Measurements from ENCODE around the gene DENND1A.
"Not testable (repeated sequence)": the region's sequence is repeated elsewhere in the genome, so short reads cannot be mapped to it uniquely, and the experiment has no call there.

DENND1A gene

DNA sequence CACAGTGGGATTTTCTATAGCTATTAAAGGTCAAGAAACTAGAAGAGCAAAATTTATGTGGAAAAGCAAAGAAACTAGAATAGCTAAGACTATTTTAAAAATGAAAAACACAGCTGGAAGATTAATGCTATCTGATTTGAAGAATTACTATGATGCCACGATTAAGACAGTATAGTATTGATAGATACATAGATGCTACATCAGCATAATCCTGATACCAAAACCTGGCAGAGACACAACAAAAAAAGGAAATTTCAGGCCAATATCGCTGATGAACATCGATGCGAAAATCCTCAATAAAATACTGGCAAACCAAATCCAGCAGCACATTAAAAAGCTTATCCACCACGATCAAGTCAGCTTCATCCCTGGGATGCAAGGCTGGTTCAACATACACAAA lies 201.4 kb downstream of the DENND1A start:
- not testable (repeated sequence) for DNase-seq (ENCODE audit: low read depth in 2 of 2)

GRCh38 chr9:123727332-123727731 lies 202.6 kb downstream of the DENND1A start:
- DNase-seq (ENCODE audit: low read depth in 2 of 2) = no peak

DNA sequence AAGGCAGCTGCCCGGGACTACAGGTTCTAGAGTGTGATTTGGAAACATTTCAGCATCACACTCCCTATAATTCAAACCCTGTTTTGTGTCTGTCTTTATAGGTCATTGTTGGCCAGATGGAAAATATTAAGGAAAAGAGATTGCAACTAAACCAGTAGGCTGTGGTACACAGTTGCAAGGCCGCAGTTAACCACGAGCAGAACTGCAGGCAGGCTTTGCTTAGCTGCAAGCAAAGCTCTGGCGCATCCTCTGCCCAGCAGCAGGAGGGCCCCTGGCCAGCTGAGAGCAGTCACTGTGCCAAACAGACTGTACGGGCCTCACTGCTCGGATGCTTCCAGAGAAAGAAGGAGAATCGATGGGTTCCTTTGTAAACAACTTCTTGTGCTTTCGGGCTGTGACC lies 204.5 kb downstream of the DENND1A start:
- no peak for DNase-seq (ENCODE audit: low read depth in 2 of 2)

DNA sequence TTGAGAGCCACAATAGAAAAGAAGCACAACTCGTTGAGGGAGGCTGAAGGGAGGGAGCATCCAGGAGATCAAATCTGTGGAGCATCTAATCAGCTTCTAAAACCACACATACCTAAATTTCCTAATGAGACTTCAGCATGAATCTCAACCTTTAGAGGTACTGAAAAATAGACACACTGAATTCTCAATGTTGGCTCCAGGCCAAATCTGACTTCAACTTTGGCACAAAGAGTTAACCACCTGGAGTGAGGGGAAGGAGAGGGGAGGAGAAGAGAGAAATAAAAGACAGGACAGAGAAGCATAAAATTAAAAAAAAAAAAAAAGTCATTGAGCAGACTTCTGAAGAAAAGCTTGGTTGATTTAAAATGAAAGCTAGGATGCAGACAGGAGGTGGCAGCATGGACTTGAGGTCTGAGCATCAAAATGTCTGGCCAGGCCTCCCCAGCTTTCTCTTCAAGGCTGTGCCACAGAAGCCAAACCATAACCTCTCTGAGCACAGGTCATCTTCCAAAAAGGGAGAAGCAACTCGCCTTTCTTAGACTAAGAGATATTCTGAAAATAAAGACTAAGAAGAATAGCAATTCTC lies 205.6 kb downstream of the DENND1A start:
- no peak for DNase-seq (ENCODE audit: low read depth in 2 of 2)

DNA sequence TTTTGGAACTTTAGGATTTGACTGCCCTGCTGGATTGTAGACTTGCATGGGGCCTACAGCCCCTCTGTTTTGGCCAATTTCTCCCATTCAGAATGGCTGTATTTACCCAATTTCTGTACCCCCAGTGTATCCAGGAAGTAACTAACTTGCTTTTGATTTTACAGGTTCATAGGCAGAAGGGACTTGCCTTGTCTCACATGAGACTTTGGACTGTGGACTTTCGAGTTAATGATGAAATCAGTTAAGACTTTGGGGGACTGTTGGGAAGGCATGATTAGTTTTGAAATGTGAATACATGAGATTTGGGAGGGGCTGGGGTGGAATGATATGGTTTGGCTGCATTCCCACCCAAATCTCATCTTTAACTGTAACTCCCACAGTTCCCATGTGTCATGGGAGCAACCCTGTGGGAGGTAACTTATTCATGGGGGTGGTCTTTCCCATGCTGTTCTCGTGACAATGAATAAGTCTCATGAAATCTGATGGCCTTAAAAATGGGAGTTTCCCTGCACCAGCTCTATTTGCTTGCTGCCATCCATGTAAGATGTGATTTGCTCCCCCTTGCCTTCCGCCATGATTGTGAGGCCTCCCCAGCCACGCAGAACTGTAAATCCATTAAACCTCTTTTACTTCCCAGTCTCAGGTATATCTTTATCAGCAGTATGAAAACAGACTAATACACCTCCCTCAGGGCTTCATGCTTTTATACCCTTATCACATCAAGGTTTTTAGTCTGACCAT lies 206.6 kb downstream of the DENND1A start:
- DNase-seq (ENCODE audit: low read depth in 2 of 2) = no peak

GRCh38 chr9:123722378-123722777 lies 207.5 kb downstream of the DENND1A start:
- DNase-seq (ENCODE audit: low read depth in 2 of 2) = no peak

- DNase-seq (ENCODE audit: low read depth in 2 of 2) = no peak
Measured at GRCh38 chr9:123718188-123718587, 211.7 kb downstream of the DENND1A start.

DNA sequence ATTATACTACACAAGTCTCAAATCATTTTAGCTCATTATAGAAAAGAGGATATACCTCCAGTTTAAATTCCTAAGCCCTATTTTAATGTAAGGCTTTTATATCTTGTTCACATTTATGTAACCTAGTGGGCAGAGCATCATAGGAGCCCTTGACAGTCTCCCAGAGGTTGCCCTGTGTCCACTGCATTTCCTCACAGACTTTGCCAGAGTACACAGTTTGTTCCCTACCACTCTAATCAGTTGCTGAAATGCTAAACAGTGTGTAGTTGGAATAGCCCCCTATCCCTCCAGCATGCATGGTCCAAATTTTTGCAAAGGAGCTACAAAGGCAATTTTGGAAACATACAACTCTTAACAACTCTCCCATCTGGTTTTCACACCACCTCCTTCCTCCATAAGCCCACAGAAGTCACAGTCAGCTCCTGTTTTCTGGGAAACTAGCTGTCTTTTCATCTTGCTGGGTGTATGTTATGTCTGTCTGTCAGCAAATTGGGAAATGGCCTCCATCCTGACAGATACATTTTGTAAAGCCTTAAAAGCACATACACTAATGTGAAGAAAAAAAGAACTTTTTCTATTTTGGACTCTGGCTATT lies 212.2 kb downstream of the DENND1A start:
- DNase-seq (ENCODE audit: low read depth in 2 of 2) = no peak

DNA sequence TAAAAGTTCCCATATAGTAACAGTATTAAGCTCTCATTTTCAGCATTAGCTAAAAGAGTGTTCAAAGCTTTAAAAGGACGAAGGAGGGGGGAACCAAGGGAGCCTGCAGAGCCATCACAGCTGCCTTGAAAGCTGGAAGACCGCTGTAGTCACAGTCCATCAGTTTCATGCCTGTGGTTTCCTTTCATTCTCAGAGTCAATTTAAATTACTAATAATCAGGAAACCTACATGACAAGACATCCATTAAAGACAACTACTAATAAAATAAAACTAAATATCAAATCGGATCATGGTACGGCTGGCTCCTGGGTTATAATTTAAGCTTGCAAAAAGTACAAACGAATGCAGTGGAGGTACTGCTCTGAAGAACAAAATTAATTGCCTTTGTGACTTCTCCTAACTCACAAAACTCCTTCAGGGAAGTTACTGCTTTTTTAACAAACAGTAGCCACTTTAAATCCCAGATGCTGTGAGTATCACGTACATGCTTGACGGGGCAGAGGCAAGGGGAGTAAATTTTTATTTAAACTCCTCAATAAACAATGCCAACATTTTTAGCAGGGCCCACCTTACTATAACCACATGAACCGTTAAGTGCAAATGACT lies 213.5 kb downstream of the DENND1A start:
- no peak for DNase-seq (ENCODE audit: low read depth in 2 of 2)

GRCh38 chr9:123715258-123715657 lies 214.7 kb downstream of the DENND1A start:
- DNase-seq (ENCODE audit: low read depth in 2 of 2) = no peak

- DNase-seq (ENCODE audit: low read depth in 2 of 2) = no peak
Measured at GRCh38 chr9:123713282-123713681, 216.6 kb downstream of the DENND1A start.

GRCh38 chr9:123712399-123712798 lies 217.5 kb downstream of the DENND1A start:
- DNase-seq (ENCODE audit: low read depth in 2 of 2) = no peak

DNA sequence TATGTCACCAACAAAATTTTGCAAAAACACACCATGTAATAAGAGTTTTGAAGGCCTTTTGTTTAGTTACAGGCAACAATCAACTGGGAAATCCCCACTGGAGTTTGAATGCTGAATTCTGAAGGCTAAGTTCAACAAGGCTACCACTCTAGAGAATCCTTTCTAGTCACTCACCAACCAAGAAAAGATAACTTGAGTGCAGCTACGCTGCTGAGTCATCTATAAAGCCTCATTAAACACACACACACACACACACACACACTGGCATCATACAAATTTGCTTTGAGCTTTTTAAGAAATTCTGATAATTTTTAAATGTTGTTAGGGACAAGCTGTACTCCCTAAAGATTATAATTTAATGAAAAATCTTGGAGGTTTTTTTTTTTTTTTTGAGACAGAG lies 219.6 kb downstream of the DENND1A start:
- no peak for DNase-seq (ENCODE audit: low read depth in 2 of 2)

DNA sequence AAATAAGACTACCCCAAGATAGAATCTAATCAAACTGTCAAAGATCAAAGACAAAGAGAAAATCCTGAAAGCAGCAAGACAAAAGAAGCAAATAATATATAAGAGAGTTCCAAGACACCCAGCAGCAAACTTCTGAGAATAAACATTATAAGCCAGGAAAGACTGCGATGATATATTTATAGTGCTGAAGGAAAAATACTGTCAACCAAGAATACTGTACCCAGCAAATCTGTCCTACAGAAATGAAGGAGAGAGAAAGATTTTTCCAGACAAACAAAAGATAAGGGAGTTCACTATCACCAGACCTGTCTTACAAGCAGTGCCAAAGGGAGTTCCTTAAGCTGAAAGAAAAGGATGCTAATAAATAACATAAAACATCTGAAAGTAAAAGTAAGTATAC lies 227.4 kb downstream of the DENND1A start:
- no peak for DNase-seq (ENCODE audit: low read depth in 2 of 2)

DNA sequence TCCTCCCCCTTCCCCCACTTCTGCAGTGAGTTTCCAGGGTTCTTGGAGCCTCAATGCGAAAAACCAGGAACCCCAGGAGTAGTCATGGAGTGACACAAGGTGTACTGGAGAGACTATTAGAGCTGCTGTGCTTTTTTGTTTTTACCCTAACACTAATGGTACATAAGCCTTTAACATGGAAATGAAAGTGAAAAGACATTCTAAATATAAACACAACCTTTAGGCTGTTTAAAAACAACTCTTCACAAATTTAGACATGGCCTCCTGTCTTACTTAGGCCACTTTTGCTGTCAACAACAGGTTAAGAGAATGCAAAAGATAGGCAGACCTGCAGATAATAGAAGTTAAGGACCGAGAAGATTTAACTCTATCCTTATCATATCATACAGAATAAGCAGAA lies 232.2 kb downstream of the DENND1A start:
- no peak for DNase-seq (ENCODE audit: low read depth in 2 of 2)

- DNase-seq (ENCODE audit: low read depth in 2 of 2) = no peak
Measured at GRCh38 chr9:123696476-123696875, 233.4 kb downstream of the DENND1A start.

DNA sequence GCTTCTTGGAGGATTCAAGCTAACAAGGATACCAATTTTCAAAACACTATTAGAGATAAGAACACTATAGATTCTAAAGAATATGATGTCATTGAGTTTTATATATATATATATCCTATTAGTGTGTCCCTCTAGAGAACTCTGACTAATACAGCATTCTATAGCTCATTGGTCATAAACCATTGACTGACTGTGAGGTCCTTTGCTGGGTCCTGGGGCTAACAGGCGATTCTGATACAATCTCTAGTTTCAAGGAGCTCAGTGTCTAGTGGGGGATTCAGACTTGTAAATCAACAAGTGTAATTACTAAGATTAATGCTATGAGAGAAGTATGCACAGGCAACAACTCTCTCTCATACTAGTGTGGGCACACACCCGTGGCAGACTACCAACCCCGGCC lies 234.5 kb downstream of the DENND1A start:
- no peak for DNase-seq (ENCODE audit: low read depth in 2 of 2)

DNA sequence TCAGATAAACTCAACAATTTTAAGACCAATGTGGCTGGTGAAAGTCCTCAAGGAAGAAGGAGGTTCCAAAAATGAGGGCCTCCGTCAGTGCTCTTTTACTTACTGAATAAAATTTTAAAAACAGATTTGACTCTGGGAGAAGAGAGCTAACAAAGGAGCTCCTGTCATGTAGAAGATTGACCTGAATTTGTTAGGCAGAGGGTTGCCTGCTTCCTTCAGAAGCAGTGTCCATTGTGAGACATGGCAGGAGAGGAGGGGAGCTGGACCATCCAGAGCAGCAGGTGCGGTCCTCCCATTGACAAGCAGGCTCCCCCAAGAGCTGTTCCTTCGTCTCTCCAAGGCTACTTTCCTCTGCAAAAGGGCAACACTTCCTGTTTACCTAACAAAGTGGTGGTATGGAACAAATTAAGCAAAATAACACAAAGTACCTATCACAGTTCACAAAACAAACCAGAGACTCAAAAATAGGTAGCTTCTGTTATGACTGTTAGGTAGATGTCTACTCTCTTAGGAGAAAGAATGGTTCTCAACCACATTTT lies 238.1 kb downstream of the DENND1A start:
- no peak for DNase-seq (ENCODE audit: low read depth in 2 of 2)

DNA sequence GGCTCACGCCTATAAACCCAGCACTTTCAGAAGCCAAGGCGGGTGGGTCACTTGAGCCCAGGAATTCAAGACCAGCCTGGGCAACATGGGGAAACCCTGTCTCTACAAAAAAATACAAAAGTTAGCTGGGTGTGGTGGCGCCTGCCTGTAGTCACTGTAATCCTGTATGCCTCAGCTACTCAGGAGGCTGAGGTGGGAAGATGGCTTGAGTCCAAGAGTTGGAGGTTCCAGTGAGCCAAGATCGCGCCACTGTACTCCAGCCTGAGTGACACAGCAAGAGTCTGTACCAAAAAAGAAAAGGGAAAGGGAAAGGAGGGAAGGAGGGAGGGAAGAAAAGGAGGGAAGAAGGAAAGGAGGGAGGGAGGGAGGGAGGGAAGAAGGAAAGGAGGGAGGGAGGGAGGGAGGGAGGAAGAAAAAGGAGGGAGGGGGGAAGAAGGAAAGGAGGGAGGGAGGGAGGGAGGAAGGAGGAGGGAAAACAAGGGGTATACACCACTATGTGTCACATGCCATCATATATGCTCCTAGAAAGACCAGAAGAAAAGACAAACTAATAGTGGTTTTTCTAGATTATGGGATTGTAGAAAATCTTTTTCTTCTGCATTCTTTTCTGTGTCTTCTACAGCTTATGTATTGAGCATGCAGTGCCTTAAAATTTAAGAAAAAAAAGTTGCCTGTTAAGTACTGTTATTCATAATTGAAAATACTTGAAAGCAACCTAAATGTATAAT lies 240.1 kb downstream of the DENND1A start:
- DNase-seq (ENCODE audit: low read depth in 2 of 2) = no peak

- DNase-seq (ENCODE audit: low read depth in 2 of 2) = no peak
Measured at GRCh38 chr9:123687246-123687751, 242.6 kb downstream of the DENND1A start.

- DNase-seq (ENCODE audit: low read depth in 2 of 2) = no peak
Measured at GRCh38 chr9:123686829-123687192, 243.1 kb downstream of the DENND1A start.

Data from activated CD8-positive, alpha-beta memory T cell treated with anti-CD3 and anti-CD28 coated beads for 4 hours (primary cell).